ENCODE measurements around the gene RALGAPA2. TPM values are rescaled to one million over a fixed set of nuclear protein-coding genes. Genes with fewer than 3 reads are reported as not detected.

RALGAPA2 gene
- total and polyA plus RNA-seq, 2 of the 13 experiments (the other 11 are each of a cell fraction or from before 2014, with no cell fraction given) = 13.8 to 17.7 TPM

- no peak for TF ChIP-seq SMAD9 (CRISPR knock-in tag; IDR thresholded peaks at IDR 0.05)
- TF ChIP-seq, protein P1, sequence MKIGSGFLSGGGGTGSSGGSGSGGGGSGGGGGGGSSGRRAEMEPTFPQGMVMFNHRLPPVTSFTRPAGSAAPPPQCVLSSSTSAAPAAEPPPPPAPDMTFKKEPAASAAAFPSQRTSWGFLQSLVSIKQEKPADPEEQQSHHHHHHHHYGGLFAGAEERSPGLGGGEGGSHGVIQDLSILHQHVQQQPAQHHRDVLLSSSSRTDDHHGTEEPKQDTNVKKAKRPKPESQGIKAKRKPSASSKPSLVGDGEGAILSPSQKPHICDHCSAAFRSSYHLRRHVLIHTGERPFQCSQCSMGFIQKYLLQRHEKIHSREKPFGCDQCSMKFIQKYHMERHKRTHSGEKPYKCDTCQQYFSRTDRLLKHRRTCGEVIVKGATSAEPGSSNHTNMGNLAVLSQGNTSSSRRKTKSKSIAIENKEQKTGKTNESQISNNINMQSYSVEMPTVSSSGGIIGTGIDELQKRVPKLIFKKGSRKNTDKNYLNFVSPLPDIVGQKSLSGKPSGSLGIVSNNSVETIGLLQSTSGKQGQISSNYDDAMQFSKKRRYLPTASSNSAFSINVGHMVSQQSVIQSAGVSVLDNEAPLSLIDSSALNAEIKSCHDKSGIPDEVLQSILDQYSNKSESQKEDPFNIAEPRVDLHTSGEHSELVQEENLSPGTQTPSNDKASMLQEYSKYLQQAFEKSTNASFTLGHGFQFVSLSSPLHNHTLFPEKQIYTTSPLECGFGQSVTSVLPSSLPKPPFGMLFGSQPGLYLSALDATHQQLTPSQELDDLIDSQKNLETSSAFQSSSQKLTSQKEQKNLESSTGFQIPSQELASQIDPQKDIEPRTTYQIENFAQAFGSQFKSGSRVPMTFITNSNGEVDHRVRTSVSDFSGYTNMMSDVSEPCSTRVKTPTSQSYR (CRISPR knock-in tag; IDR thresholded peaks at IDR 0.05; ENCODE audit: borderline replicate concordance) = no peak
- TF ChIP-seq MED8 (CRISPR knock-in tag; IDR thresholded peaks at IDR 0.05; ENCODE audit: insufficient replicate concordance) = no peak
- peak; percentile 48; the same call in 1 of the 2 replicates for TF ChIP-seq MTF2 (CRISPR knock-in tag; IDR thresholded peaks at IDR 0.05; ENCODE audit: borderline replicate concordance)
- no peak for TF ChIP-seq MTF1 (CRISPR knock-in tag; IDR thresholded peaks at IDR 0.05)
- TF ChIP-seq ZNF225 (CRISPR knock-in tag; IDR thresholded peaks at IDR 0.05) = no peak
- TF ChIP-seq AHR (CRISPR knock-in tag; IDR thresholded peaks at IDR 0.05) = no peak; the same call in 1 of the 2 replicates
- no peak for TF ChIP-seq ZNF619 (CRISPR knock-in tag; IDR thresholded peaks at IDR 0.05)
- TF ChIP-seq ZNF282 (IDR thresholded peaks at IDR 0.05; ENCODE audit: partially characterized antibody) = no peak
- TF ChIP-seq CEBPG (CRISPR knock-in tag; IDR thresholded peaks at IDR 0.05) = no peak
- TF ChIP-seq, protein P2, sequence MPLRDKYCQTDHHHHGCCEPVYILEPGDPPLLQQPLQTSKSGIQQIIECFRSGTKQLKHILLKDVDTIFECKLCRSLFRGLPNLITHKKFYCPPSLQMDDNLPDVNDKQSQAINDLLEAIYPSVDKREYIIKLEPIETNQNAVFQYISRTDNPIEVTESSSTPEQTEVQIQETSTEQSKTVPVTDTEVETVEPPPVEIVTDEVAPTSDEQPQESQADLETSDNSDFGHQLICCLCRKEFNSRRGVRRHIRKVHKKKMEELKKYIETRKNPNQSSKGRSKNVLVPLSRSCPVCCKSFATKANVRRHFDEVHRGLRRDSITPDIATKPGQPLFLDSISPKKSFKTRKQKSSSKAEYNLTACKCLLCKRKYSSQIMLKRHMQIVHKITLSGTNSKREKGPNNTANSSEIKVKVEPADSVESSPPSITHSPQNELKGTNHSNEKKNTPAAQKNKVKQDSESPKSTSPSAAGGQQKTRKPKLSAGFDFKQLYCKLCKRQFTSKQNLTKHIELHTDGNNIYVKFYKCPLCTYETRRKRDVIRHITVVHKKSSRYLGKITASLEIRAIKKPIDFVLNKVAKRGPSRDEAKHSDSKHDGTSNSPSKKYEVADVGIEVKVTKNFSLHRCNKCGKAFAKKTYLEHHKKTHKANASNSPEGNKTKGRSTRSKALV (CRISPR knock-in tag; IDR thresholded peaks at IDR 0.05) = peak; percentile 95
Measured at GRCh38 chr20:20366876-20367574, 345.4 kb downstream of the RALGAPA2 start (continued).

Measured in HepG2 (cell line).